Kidney (tissue), 14 donors: ENCODE data around the gene PHB1. TPM values are rescaled to one million over a fixed set of nuclear protein-coding genes. Genes with fewer than 3 reads are reported as not detected.

Experiments used
- DNase-seq, 5 donors: peaks; one replicate each; pipeline ENCODE4 v3.0.0-alpha.2; 2013 to 2020
- FAIRE-seq: peaks from 2 replicates; lab custom pipeline; 2012; peaks lifted over from hg19 to GRCh38; lab: Jason Lieb, UNC
- H3K27ac ChIP-seq, 2 donors: one replicate each; pipeline ENCODE4 v1.7.0; 2013; ENCODE audit warnings: low read depth in 2 of 2, low read length in 2 of 2, inconsistent platforms in 1 of 2
- H3K27me3 ChIP-seq: one replicate; pipeline ENCODE4 v1.7.1; 2013; ENCODE audit warnings: low read length, inconsistent platforms; ENCODE audit not compliant: control insufficient read depth, insufficient read depth
- H3K36me3 ChIP-seq, 3 donors: one replicate each; pipeline versions ENCODE4 v1.7.0 to v1.7.1; 2013; ENCODE audit warnings: low read length in 3 of 3, control low read depth in 1 of 3, inconsistent platforms in 1 of 3; ENCODE audit not compliant: insufficient read depth in 3 of 3, control insufficient read depth in 2 of 3
- H3K4me1 ChIP-seq, 3 donors: one replicate each; pipeline versions ENCODE4 v1.7.0 to v1.7.1; 2013; ENCODE audit warnings: low read length in 3 of 3, inconsistent platforms in 1 of 3, low read depth in 1 of 3; ENCODE audit not compliant: control insufficient read depth in 2 of 3, insufficient read depth in 2 of 3
- H3K4me3 ChIP-seq, 3 donors: one replicate each; pipeline versions ENCODE4 v1.7.0 to v1.8.1; 2013; ENCODE audit warnings: low read length in 3 of 3, control low read depth in 1 of 3, inconsistent platforms in 1 of 3
- H3K9ac ChIP-seq, 3 donors: one replicate each; pipeline versions ENCODE4 v1.7.0 to v1.7.1; 2013; ENCODE audit warnings: low read length in 3 of 3, control low read depth in 1 of 3, inconsistent platforms in 1 of 3
- H3K9me3 ChIP-seq, 3 donors: one replicate each; pipeline versions ENCODE4 v1.7.0 to v1.7.1; 2013; ENCODE audit warnings: low read length in 3 of 3, control low read depth in 1 of 3, inconsistent platforms in 1 of 3; ENCODE audit not compliant: control insufficient read depth in 2 of 3, insufficient read depth in 1 of 3
- CTCF ChIP-seq: IDR thresholded peaks from 3 replicates; pipeline ENCODE4 v1.5.1; 2012; ENCODE audit warnings: mild to moderate bottlenecking, moderate library complexity, borderline replicate concordance; ENCODE audit not compliant: insufficient read depth; ENCODE audit errors: extremely low read depth
- intact Hi-C: fragments of 100-400 bp; cut with DNase I; formaldehyde crosslinking; loops from one replicate; pipeline ENCODE4 v1.11.1; 2022
- polyA plus RNA-seq: library from polyadenylated mRNA; stranded (reverse); fragments of 350-450 nt; fragmentation: Illumina TruSeq; extraction: RNeasy Lipid Tissue Mini Kit (QIAGEN cat#74804); gene quantifications from one replicate; pipeline ENCODE4 v1.2.3, GENCODE V29; 2014; ENCODE audit warnings: low read depth, low replicate concordance; ENCODE audit not compliant: insufficient read depth
- total RNA-seq: library from RNA; stranded (reverse); fragmentation: NEBNext Ultra II Directional; extraction: Animal tissue kit (Norgen Biotek cat#: 25700); gene quantifications from one replicate; pipeline ENCODE4 v1.2.1, GENCODE V29; 2021
- donor health status: control.
- donor health status: control.
- donor health status: control.
- donor health status: control.
- donor health status: control.
- donor health status: DM: yes; HTN: yes; CAD: no.
- donor health status: Normal renal cell carcinoma (clear cell type).

Gene PHB1
- total and polyA plus RNA-seq, 2 donors from 2014 or later = 161 to 469 TPM

GRCh38 chr17:49407086-49407485 lies 7.6 kb downstream of the PHB1 start:
- Histone ChIP-seq H3K36me3 (peaks cover 22 to 61% (median 49%) of the 10 kb centered on the region in 3 donors), H3K27ac (no peak overlapping the region)

GRCh38 chr17:49406421-49407061 lies 8.1 kb downstream of the PHB1 start:
- no peaks in the 10 kb centered on the region for H3K4me1 ChIP-seq
- no peak overlapping the region for H3K4me3 ChIP-seq
- intact Hi-C loops = no loop called here
- DNase-seq = peak in 1 of 5 donors; percentile 19
- no peak for TF ChIP-seq CTCF
- H3K36me3 ChIP-seq = peaks cover 18 to 55% (median 44%) of the 10 kb centered on the region in 3 donors
- H3K9me3 ChIP-seq = no peaks in the 10 kb centered on the region
- H3K27ac ChIP-seq = no peak overlapping the region
- no peaks in the 10 kb centered on the region for H3K27me3 ChIP-seq
- FAIRE-seq = no peak
- no peak overlapping the region for H3K9ac ChIP-seq

More at GRCh38 chr17:49407086-49407485, 7.6 kb downstream of the PHB1 start:
- Histone ChIP-seq H3K4me1 (no peaks in the 10 kb centered on the region), H3K27me3 (no peaks in the 10 kb centered on the region), H3K9ac (no peak overlapping the region), H3K4me3 (no peak overlapping the region), H3K9me3 (no peaks in the 10 kb centered on the region)
- TF ChIP-seq CTCF = no peak
- intact Hi-C loops = no loop called here
- FAIRE-seq (no peak), DNase-seq (peak in 1 of 5 donors; percentile 23)

DNA sequence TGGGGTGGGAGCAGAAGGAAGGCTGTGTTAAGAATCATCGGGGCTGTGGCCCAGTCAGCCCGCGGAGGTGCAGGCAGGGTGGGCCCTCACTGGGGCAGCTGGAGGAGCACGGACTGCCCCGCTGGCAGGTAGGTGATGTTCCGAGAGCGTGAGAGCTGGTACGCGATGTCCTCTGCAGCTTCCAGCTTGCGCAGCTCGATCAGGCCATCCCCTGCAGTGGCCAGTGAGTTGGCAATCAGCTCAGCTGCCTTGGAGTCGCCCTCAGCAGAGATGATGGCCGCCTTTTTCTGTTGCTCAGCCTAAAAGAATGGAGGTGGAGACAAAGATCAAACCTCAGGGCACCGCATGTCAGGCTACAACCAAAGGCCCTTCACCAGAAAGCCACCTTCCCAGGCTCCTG lies 9.8 kb downstream of the PHB1 start:
- DNase-seq = no peak
- Histone ChIP-seq H3K27ac (no peak overlapping the region), H3K36me3 (peaks cover 14 to 42% (median 37%) of the 10 kb centered on the region in 3 donors), H3K4me1 (no peaks in the 10 kb centered on the region), H3K9me3 (no peaks in the 10 kb centered on the region), H3K4me3 (no peak overlapping the region), H3K27me3 (no peaks in the 10 kb centered on the region), H3K9ac (no peak overlapping the region)
- intact Hi-C loops = no loop called here
- no peak for TF ChIP-seq CTCF
- no peak for FAIRE-seq
